ENCODE results near the gene SGTA.

Gene SGTA

GRCh38 chr19:2823646-2824045 lies 40.6 kb upstream of the SGTA start:
- H3K9me3 ChIP-seq (ENCODE audit: control insufficient read depth, insufficient read depth, low read depth, low read length): no peaks in the 10 kb centered on the region
- peaks cover 0 to 33% of the 10 kb centered on the region in 2 experiments; a peak in 2 of 3 replicates for H3K36me3 ChIP-seq (ENCODE audit: control insufficient read depth in 2 of 2, insufficient read depth in 1 of 2, low read length in 2 of 2)
- no peaks in the 10 kb centered on the region for H3K4me1 ChIP-seq (ENCODE audit: control insufficient read depth, insufficient read depth, low read length)
- H3K4me3 ChIP-seq (ENCODE audit: low read depth, low read length): no peak overlapping the region
- ChIA-PET CTCF (interaction anchor here (1.7 kb wide), 1 partner anchor 17 kb away, joined by 3 read pairs; no protein-coding TSS in a partner anchor), POLR2A (interaction anchor here (1.0 to 1.5 kb wide), 2 partner anchors 18 to 39 kb away, joined by 4 to 6 read pairs; partner anchors contain the start of genes THOP1 and ZNF555)
- TF ChIP-seq ZNF518A (tag by site-specific recombination; conservative IDR thresholded peaks at IDR 0.05; ENCODE audit: low read depth) (no peak), ZNF585B (tag by site-specific recombination; IDR thresholded peaks at IDR 0.05) (no peak), ZSCAN16 (tag by site-specific recombination; IDR thresholded peaks at IDR 0.05) (no peak), ZNF214 (tag by site-specific recombination; IDR thresholded peaks at IDR 0.05; ENCODE audit: borderline replicate concordance) (no peak)
- TF ChIP-seq, protein P1, sequence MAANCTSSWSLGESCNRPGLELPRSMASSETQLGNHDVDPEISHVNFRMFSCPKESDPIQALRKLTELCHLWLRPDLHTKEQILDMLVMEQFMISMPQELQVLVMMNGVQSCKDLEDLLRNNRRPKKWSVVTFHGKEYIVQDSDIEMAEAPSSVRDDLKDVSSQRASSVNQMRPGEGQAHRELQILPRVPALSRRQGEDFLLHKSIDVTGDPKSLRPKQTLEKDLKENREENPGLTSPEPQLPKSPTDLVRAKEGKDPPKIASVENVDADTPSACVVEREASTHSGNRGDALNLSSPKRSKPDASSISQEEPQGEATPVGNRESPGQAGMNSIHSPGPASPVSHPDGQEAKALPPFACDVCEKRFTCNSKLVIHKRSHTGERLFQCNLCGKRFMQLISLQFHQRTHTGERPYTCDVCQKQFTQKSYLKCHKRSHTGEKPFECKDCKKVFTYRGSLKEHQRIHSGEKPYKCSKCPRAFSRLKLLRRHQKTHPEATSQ (tag by site-specific recombination; IDR thresholded peaks at IDR 0.05): no peak
- H3K27ac ChIP-seq (ENCODE audit: extremely low read depth, low read depth, low read length): no peak overlapping the region

DNA sequence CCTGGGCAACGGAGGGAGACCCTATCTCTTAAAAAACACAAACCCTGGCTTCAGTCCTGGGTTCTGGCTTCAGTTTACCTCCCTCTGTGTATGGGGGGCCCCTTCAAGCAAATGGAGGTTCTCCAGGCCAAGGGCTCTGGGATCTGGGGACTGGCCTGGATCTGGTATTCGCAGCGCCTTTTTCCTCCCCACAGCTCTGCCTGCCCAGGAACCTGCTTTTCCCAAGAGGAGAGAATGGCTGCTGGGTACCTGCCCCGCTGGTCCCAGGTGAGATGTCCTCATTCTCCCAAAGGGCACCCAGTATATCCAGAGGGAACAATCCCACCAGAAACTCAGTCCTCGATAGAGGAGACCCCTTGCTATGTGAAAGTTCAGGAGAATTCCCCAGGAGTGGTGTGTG lies 39.8 kb upstream of the SGTA start:
- Histone ChIP-seq H3K36me3 (ENCODE audit: control insufficient read depth in 2 of 2, insufficient read depth in 1 of 2, low read length in 2 of 2) (peaks cover 0 to 28% of the 10 kb centered on the region in 2 experiments; a peak in 2 of 3 replicates), H3K4me3 (ENCODE audit: low read depth, low read length) (no peak overlapping the region), H3K4me1 (ENCODE audit: control insufficient read depth, insufficient read depth, low read length) (no peaks in the 10 kb centered on the region), H3K27ac (ENCODE audit: extremely low read depth, low read depth, low read length) (no peak overlapping the region), H3K9me3 (ENCODE audit: control insufficient read depth, insufficient read depth, low read depth, low read length) (no peaks in the 10 kb centered on the region)
- POLR2A ChIA-PET: interaction anchor here (1.0 to 1.5 kb wide), 3 partner anchors 18 to 174 kb away, joined by 3 to 6 read pairs (median 4); partner anchors contain the start of genes THOP1 and ZNF555
- CTCF ChIA-PET: interaction anchor here (1.5 to 1.7 kb wide), 2 partner anchors 18 to 64 kb away, joined by 3 read pairs; no protein-coding TSS in a partner anchor
- no peak for TF ChIP-seq FEZF1 (tag by site-specific recombination; IDR thresholded peaks at IDR 0.05)
- TF ChIP-seq ZBTB49 (tag by site-specific recombination; IDR thresholded peaks at IDR 0.05; ENCODE audit: low read depth): no peak
- TF ChIP-seq ZNF76 (tag by site-specific recombination; IDR thresholded peaks at IDR 0.05; ENCODE audit: borderline replicate concordance, low read depth): no peak
- TF ChIP-seq ZNF473 (tag by site-specific recombination; IDR thresholded peaks at IDR 0.05): no peak
- TF ChIP-seq ZNF404 (tag by site-specific recombination; IDR thresholded peaks at IDR 0.05): no peak
- TF ChIP-seq ZNF843 (tag by site-specific recombination; IDR thresholded peaks at IDR 0.05): no peak
- TF ChIP-seq ZBTB10 (tag by site-specific recombination; IDR thresholded peaks at IDR 0.05): no peak
- TF ChIP-seq, protein P2, sequence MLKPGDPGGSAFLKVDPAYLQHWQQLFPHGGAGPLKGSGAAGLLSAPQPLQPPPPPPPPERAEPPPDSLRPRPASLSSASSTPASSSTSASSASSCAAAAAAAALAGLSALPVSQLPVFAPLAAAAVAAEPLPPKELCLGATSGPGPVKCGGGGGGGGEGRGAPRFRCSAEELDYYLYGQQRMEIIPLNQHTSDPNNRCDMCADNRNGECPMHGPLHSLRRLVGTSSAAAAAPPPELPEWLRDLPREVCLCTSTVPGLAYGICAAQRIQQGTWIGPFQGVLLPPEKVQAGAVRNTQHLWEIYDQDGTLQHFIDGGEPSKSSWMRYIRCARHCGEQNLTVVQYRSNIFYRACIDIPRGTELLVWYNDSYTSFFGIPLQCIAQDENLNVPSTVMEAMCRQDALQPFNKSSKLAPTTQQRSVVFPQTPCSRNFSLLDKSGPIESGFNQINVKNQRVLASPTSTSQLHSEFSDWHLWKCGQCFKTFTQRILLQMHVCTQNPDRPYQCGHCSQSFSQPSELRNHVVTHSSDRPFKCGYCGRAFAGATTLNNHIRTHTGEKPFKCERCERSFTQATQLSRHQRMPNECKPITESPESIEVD (tag by site-specific recombination; IDR thresholded peaks at IDR 0.05): no peak
- TF ChIP-seq SCRT2 (tag by site-specific recombination; IDR thresholded peaks at IDR 0.05): no peak
- TF ChIP-seq ZNF626 (tag by site-specific recombination; IDR thresholded peaks at IDR 0.05): no peak
